Stomach (tissue), 9 donors: ENCODE data around the gene ABCA5. TPM values are rescaled to one million over a fixed set of nuclear protein-coding genes. Genes with fewer than 3 reads are reported as not detected.

Source experiments
- DNase-seq, 2 donors: peaks; one replicate each; pipeline versions ENCODE4 v3.0.0 to v3.0.0-alpha.2; 2013 to 2019
- H3K27ac ChIP-seq, 5 donors: fragments of 200-600 bp in 4 of 5; sonication (generic) in 4 of 5; one replicate each; pipeline ENCODE4 v1.5.1; 2013 to 2019; ENCODE audit warnings: mild to moderate bottlenecking in 1 of 5, moderate library complexity in 1 of 5
- H3K27me3 ChIP-seq, 3 donors: fragments of 200-600 bp; sonication (generic); one replicate each; pipeline ENCODE4 v1.5.1; 2017 to 2019; ENCODE audit warnings: mixed run types in 1 of 3
- H3K36me3 ChIP-seq, 4 donors: fragments of 200-600 bp; sonication (generic); 1 replicate in 3 of 4; 2 replicates in 1 of 4; pipeline ENCODE4 v1.5.1; 2016 to 2019
- H3K4me1 ChIP-seq, 4 donors: fragments of 200-600 bp; sonication (generic); one replicate each; pipeline ENCODE4 v1.5.1; 2016 to 2019
- H3K4me3 ChIP-seq, 4 donors: fragments of 200-600 bp; sonication (generic) in 3 of 4; one replicate each; pipeline ENCODE4 v1.5.1; 2016 to 2019; ENCODE audit warnings: mild to moderate bottlenecking in 1 of 4
- H3K9me3 ChIP-seq, 4 donors: fragments of 200-600 bp; sonication (generic); one replicate each; pipeline ENCODE4 v1.5.1; 2016 to 2019
- EP300 ChIP-seq: sonication (generic); formaldehyde crosslinking; IDR thresholded peaks from one replicate; pipeline ENCODE4 v1.6.1; 2017; ENCODE audit warnings: antibody characterized with exemption
- POLR2A ChIP-seq, 4 donors: fragments of 450-650 bp; IDR thresholded peaks; one replicate each; pipeline ENCODE4 v1.6.1; 2016; ENCODE audit warnings: antibody characterized with exemption in 4 of 4, control low read depth in 2 of 4, mild to moderate bottlenecking in 1 of 4, moderate library complexity in 1 of 4
- POLR2AphosphoS5 ChIP-seq, 3 donors: sonication (generic); formaldehyde crosslinking; IDR thresholded peaks; one replicate each; pipeline ENCODE4 v1.6.1; 2016; ENCODE audit warnings: antibody characterized with exemption in 3 of 3
- WGBS, 5 donors: extraction: QIAGEN DNeasy Blood & Tissue Kit in 3 of 5; methylation state at CpG; one replicate each; pipeline versions ENCODE4 v1.1.5 to v1.1.7; 2013 to 2018; 5-methylcytosine and 5-hydroxymethylcytosine counted together
- intact Hi-C: fragments of 100-400 bp; cut with DNase I; formaldehyde crosslinking; loops from one replicate; pipeline ENCODE4 v1.15.1; 2023; ENCODE audit warnings: low total_unique reads
- polyA plus RNA-seq, 3 donors: library from polyadenylated mRNA; stranded (reverse); fragments of 200-250 nt; gene quantifications; one replicate each; pipeline ENCODE4 v1.2.3, GENCODE V29; 2013
- total RNA-seq, 5 donors: library from RNA; depleted of rRNA; stranded (reverse); fragments of >200 nt; gene quantifications; one replicate each; pipeline versions ENCODE4 v1.1.0 to v1.2.3, GENCODE V29; 2014 to 2016
- TF ChIP-seq, protein P1 (sequence below), 7 experiments: fragments of 450-650 bp in 4 of 7; fragments of 200-600 bp in 3 of 7; sonication (generic) in 3 of 7; IDR thresholded peaks; one replicate each; pipeline ENCODE4 v1.5.1; 2016 to 2019; ENCODE audit warnings: antibody characterized with exemption in 7 of 7, control low read depth in 2 of 7, mild to moderate bottlenecking in 1 of 7
- donor health status: healthy with polysubstance abuse.
- donor health status: Bipolar disorder and iron deficiency.
- donor health status: healthy.

ABCA5 gene
- total and polyA plus RNA-seq, 8 donors = 2.1 to 80.1 (median 29.7) TPM

DNA sequence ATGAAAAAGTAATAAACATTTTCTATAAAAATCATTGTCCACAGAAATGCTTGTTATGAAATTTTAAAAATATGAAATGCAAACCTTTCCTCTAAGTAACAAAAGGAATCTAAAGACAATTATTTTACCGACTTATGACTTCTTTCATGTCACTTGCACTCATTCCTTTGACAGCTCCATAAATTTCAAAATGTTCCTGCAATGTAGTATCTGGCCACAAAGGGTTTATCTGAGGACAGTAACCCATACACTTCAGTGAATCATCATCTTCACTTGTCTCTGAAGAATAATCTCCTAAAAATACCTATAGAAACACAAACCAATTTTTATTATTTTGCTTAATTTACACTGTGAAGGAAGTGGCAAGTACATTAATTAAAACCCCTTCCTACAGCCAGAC is 72.7 kb downstream of the ABCA5 start:
- DNase-seq = no peak
- intact Hi-C loops = no loop called here
- Histone ChIP-seq H3K4me3 (no peak overlapping the region), H3K9me3 (no peaks in the 10 kb centered on the region), H3K27me3 (no peaks in the 10 kb centered on the region), H3K4me1 (no peaks in the 10 kb centered on the region), H3K36me3 (peaks cover 4 to 55% (median 50%) of the 10 kb centered on the region in 4 donors), H3K27ac (no peak overlapping the region)
- TF ChIP-seq, protein P1, sequence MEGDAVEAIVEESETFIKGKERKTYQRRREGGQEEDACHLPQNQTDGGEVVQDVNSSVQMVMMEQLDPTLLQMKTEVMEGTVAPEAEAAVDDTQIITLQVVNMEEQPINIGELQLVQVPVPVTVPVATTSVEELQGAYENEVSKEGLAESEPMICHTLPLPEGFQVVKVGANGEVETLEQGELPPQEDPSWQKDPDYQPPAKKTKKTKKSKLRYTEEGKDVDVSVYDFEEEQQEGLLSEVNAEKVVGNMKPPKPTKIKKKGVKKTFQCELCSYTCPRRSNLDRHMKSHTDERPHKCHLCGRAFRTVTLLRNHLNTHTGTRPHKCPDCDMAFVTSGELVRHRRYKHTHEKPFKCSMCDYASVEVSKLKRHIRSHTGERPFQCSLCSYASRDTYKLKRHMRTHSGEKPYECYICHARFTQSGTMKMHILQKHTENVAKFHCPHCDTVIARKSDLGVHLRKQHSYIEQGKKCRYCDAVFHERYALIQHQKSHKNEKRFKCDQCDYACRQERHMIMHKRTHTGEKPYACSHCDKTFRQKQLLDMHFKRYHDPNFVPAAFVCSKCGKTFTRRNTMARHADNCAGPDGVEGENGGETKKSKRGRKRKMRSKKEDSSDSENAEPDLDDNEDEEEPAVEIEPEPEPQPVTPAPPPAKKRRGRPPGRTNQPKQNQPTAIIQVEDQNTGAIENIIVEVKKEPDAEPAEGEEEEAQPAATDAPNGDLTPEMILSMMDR (IDR thresholded peaks at IDR 0.05) = no peak
- TF ChIP-seq EP300 (no peak), POLR2AphosphoS5 (IDR thresholded peaks at IDR 0.05) (no peak), POLR2A (IDR thresholded peaks at IDR 0.05) (no peak)
- WGBS, 5 donors = 83 to 90% (median 84%) methylated on average over 1 of the region's 1 CpG

DNA sequence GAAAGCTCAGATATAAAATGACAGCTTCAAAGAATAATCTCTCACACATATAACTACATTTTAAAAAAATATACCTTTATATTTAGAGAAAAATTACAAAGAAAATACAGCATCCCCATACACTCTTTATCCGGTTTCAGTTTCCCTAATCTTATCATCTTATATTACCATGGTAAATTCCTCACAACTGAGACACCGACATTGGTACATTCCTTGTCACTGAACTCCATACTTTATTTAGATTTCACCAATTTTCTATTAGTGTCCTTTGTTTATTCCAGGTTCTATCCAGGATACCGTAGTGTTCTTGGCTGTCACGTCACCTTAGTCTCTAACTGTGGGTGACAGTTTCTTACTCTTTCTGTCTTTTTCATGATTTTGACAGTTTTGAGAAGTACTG is 76.3 kb downstream of the ABCA5 start:
- DNase-seq = no peak
- whole genome bisulfite sequencing, 5 donors = 67 to 81% (median 77%) methylated on average over 4 of the region's 4 CpGs
- Histone ChIP-seq H3K4me3 (no peak overlapping the region), H3K9me3 (no peaks in the 10 kb centered on the region), H3K27me3 (no peaks in the 10 kb centered on the region), H3K36me3 (peaks cover 4 to 61% (median 51%) of the 10 kb centered on the region in 4 donors), H3K27ac (no peak overlapping the region), H3K4me1 (peaks cover 0 to 13% (median 0%) of the 10 kb centered on the region in 4 donors)
- intact Hi-C loops = no loop called here
- TF ChIP-seq, protein P1 (IDR thresholded peaks at IDR 0.05) = no peak
- TF ChIP-seq POLR2AphosphoS5 (IDR thresholded peaks at IDR 0.05) = no peak
- no peak for TF ChIP-seq POLR2A (IDR thresholded peaks at IDR 0.05)
- no peak for TF ChIP-seq EP300

DNA sequence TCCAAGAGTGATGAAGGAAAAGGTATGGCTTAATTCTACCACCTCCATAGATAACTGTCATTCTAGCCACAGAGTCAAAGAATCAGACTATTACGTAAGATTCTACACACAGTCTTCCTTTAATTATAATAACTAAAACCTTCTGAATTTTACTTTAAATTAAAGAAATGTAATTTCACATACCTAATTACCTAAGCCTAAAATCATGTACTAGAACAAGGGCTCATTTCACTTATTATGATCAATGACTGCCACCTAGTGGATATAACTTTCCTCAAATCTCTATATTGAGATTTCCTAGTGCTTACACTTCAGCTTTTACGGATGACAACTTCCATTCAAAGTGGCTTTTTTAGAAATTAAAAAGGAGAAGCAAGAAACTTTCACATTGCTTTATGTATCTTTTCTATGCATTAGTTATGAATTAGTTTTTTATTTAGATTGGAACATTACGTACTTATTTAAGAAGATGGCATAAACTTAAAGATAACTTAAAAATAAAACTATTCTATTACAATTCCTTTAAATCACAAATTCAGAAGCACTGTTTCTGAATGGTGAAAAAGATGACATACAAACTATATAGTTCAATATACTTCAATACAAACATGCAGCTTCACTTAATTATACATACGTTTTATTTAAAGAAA is 80.1 kb downstream of the ABCA5 start:
- intact Hi-C loops = no loop called here
- H3K27ac ChIP-seq = peak overlapping the region in 1 of 5 donors; percentile 39
- no peaks in the 10 kb centered on the region for H3K27me3 ChIP-seq
- TF ChIP-seq POLR2A (IDR thresholded peaks at IDR 0.05) (no peak), EP300 (no peak), POLR2AphosphoS5 (IDR thresholded peaks at IDR 0.05) (no peak)
- TF ChIP-seq, protein P1 (IDR thresholded peaks at IDR 0.05) = peak in 3 of 7 experiments; percentile 37 to 53 (median 50)
- WGBS, 5 donors = 60 to 70% (median 62%) methylated on average over 4 of the region's 4 CpGs
- peaks cover 0 to 32% (median 21%) of the 10 kb centered on the region in 4 donors for H3K36me3 ChIP-seq
- H3K9me3 ChIP-seq = no peaks in the 10 kb centered on the region
- DNase-seq = peak in 1 of 2 donors; percentile 76
- H3K4me3 ChIP-seq = no peak overlapping the region
- H3K4me1 ChIP-seq = peaks cover 0 to 15% (median 0%) of the 10 kb centered on the region in 4 donors

DNA sequence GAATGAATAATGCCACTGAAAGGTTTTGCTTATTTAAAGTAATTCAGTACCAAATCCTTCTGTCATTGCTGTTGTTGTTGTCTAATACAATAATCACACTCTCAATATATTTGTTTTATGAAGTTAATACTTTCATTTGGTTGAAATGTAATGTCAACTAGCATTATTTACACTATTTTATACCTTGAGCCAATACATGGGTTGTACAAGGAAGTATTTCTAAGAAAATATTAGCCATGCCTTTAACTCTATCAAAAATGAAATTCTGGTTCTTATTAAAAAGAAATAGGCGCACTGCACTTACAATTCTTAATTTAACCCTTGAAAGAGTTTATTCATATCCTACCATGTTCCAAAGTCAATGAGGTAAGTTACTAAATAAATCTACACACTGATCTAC is 80.7 kb downstream of the ABCA5 start:
- intact Hi-C loops = no loop called here
- H3K4me3 ChIP-seq = no peak overlapping the region
- peak overlapping the region in 1 of 5 donors; percentile 39 for H3K27ac ChIP-seq
- DNase-seq = no peak
- H3K4me1 ChIP-seq = peaks cover 0 to 15% (median 0%) of the 10 kb centered on the region in 4 donors
- TF ChIP-seq, protein P1 (IDR thresholded peaks at IDR 0.05) = no peak
- TF ChIP-seq EP300 (no peak), POLR2A (IDR thresholded peaks at IDR 0.05) (no peak), POLR2AphosphoS5 (IDR thresholded peaks at IDR 0.05) (no peak)
- WGBS, 5 donors = 39 to 64% (median 58%) methylated on average over 1 of the region's 1 CpG
- no peaks in the 10 kb centered on the region for H3K27me3 ChIP-seq
- peaks cover 0 to 33% (median 21%) of the 10 kb centered on the region in 4 donors for H3K36me3 ChIP-seq
- H3K9me3 ChIP-seq = no peaks in the 10 kb centered on the region
